Stimulated activated CD8-positive, alpha-beta memory T cell treated with anti-CD3 and anti-CD28 coated beads, Interleukin-12 subunit alpha, Interleukin-12 subunit beta, amount 100 ng/mL, for 4 hours (primary cell): Measurements from ENCODE around the gene MEX3C.

Source experiments
- DNase-seq: peaks from one replicate; pipeline ENCODE4 v3.0.0-alpha.2; 2020; ENCODE audit warnings: low read depth

Gene MEX3C

DNA sequence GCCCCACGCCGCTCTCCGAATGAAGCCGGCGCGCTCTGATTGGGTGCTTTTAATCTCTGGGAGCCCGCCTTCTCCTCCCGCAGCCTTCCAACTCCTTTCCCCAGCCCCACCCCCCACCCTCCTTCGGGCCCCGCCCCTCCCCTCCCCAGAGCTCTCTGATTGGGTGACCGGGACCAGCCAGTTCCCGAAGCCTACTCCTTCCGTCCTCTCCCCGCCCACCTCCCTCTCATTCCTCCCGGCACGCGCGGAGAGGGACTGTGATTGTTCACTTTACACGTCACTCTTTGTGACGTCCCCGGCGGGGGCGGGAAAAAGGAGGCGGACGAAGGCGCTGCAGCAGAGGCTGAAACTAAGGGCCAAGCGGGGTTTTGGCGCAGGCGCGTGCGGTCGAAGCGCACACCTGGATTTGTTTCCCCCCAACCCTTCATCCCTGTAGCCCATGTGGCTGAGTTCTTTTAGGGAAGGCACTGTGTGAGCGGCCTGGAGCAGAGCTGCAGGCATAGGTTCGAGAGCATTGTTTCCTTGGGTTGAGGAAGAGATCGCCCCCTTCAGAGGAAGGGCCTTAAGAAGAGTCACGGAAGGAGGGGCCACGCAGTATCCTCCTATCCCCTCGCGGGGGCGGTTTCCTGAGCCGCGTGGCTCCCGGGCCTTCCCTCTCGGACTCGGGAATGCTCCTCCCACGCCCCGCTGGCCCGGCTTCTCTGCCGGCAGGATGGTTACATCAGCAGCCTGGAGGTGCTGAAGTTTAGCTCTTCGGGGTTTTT lies at the start of gene MEX3C:
MEX3C (minus strand) TSS at position 21 of the 764 bp plus-strand sequence. CDS start 361 bp downstream, outside the sequence.
- peak; percentile 98 for DNase-seq

GRCh38 chr18:51241226-51241625 lies 43.7 kb upstream of the MEX3C start:
- DNase-seq = no peak

- DNase-seq = no peak
Measured at GRCh38 chr18:51236225-51236624, 38.7 kb upstream of the MEX3C start.

GRCh38 chr18:51235009-51235789 lies 37.7 kb upstream of the MEX3C start:
- no peak for DNase-seq

DNA sequence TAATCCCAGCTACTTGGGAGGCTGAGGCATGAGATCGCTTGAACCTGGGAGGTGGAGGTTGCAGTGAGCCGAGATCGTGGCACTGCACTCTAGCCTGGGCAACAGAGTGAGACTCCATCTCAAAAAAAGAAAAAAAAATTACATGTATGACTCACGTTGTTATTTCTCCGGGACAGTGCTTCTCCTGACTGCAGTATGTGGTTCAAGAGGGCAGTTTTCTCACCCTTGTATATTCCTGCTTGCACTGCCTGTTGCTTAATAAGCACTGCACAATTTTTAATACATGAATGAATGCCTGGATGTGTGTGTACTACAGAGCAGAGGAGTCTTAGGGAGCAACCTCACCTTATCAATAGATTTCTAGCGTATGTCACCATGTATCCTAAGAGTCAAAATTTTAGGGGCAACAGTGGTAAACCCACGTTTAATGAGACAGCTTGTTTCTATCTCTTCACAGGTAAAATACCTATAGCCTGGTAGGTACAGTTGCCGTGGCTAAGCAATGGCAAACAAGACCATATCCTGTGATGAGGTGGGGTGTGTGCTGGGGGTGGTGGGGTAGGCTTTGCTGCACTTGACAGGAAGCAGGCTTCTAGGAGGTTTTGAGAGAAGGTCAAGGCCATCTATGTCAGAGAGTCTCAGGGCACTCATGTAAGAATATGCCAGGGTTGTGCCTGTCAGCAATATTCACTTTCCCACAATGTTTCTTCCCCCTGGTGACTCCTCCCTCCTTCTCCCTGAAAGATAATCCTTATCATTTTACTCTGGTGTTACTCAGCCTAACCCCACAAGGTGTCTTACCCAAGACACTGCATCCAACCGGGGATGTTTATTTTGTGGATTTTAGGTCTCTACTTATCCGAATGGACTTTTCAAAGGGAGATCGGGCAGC lies 36.9 kb upstream of the MEX3C start:
- DNase-seq = no peak

DNA sequence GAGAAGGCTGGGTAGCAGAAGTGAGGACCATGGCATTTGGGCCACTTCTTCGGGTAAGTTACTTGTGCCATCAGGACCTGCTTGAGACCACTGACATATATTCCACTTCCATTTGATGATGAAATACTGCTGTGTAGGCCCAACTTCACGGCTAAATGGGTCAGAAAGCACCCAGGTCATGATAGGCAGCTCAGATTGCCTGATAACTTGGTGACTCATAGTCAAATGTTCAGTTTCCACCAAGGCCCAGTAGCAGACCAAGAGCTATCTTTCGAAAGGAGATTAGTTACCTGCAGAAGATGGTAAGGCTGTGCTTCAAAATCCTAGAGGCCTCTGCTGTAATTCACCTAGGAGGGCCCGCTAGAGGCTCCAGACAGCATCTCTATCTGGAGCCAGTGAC lies 31.8 kb upstream of the MEX3C start:
- no peak for DNase-seq

DNA sequence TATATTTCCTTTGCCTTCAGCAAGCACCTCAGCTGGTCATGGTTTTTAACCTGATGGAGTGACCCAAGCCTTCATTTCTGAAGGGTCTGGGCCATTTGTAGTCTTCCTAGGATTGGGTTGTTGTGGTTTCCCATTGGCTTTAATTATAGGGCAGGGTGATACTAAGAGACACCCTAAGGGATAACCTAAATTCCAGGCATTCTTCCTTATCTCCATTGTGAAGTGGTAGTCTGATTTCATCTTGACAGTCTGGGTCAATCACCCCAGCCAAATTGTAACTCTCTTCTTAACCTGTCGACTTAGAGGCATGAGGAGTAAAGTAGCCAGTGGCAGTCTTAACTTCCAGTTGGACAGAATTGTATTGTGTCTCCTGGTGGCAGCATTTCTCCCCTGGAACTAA lies 30.2 kb upstream of the MEX3C start:
- no peak for DNase-seq

DNA sequence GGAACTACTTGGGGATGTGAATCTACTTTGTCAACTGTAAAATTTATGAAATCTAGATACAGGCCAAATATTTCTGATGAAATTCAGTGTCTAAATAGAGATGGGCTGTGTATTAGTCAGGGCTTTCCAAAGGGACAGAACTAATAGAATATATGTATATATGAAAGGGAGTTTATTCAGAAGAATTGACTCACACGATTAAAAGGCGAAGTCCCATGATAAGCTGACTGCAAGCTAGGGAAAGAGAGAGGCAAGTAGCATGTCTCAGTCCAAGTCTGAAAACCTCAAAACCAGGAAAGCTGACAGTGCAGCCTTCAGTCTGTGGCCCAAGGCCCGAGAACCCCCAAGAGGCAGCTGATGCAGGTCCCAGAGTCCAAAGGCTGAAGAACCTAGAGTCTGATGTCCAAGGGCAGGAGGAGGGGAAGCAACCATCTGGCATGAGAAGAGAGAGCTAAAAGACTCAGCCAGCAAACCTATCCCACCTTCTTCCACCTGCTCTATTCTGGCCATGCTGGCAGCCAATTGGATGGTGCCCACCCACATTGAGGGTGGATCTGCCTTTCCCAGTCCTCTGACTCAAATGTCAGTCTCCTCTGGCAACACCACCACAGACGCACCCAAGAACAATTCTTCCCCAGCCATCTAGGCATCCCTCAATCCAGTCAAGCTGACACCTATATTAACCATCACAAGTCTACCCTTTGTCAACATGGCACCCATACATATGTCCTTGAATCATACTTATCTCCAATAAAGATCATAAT lies 29.3 kb upstream of the MEX3C start:
- DNase-seq = no peak

GRCh38 chr18:51226068-51226467 lies 28.6 kb upstream of the MEX3C start:
- DNase-seq = no peak

DNA sequence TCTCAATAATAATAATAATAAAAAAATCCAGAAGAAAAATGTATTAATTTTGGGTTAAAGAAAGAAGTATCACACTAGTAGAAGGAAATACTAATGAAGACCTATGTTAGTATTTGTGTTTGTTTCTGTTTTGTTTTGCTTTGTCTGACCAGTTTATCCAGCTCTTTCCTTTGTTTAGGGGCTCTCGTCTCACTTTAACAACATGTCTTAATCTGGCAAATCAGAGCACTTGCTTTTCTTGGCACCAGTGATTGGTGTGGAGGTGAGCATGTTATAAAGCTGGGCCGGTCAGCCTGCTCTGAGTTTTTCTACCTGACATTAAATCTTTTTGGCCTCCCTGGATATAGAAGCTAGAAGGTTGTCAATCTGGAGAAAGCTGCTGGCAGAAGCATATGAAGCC lies 15.1 kb upstream of the MEX3C start:
- no peak for DNase-seq

- DNase-seq = peak; percentile 24
Measured at GRCh38 chr18:51211552-51211951, 14.1 kb upstream of the MEX3C start.

DNA sequence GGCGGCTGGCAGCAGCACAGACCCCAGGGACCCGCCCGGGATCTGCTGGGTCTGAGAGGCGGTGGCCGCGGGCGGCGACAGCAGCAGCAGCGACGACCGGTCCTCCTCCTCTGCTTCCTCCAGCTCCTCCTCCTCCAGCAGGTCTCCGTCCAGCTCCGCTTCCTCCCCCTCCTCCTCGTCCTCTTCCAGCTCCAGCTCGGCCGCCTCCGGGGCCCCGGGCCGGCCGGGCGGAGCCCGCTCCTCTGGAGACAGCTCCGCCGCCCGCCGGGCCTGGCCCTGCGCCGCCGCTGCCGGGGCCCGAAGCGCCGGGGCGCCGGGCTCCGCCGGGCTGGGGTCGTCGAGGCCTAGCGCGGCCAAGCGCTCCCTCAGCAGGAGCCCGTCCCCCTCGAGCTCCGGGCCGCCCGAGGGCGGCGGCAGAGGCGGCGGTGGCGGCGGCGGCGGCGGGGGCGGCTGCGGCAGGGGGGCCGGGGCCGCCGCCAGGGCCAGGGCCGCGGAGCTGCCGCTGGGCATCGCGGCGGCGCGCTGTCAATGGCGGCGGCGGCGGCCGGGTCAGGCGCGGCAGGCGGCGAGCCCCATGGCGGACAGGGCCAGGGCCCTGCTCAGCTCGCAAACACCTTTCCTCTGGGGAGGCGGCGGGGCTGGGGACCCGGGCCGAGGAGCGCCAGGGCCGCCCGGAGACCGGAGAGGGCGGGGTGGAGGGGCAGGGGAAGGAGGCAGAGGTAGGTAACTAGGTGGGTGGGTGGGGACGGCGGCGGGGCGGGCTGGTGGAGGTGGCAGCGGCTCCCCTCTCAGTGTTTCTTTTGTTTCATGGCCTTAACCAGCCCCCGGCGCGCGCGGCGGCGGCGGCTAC lies 445 bp downstream of the MEX3C start:
- DNase-seq = peak; percentile 32

DNA sequence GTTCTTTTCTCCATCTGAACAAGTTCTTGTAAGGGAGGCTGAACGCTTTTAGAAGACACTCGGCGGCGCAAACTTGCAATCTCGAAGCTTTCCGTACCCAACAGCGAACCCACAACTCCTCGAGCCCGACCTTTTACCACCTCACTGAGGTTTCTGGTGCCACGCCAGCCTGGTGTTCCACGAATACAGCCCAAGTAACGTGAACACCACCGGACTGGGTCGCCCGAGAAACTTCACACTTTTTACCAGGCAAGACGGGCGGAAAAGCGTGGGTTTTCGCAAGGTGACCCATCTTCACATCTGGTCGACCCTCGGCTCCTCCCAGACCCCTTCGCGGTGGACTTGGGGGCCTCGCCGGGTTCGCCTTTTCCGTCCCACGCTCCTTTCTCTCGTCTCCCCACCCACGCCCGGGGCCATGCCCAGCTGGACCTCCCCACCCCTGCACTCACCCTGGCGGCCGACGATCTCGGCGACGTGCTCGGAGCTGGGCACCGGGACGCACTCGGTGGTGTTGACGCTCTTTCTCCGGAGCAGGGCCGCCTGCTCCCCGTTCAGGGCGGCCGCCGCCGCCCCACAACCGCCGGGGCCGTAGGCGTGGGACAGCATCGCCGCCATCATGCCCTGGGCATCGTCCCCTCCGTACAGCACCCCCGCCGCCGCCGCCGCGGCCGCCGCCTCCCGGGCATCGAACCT lies 1.2 kb downstream of the MEX3C start:
- DNase-seq = peak; percentile 47

- no peak for DNase-seq
Measured at GRCh38 chr18:51195451-51196117, 1.9 kb downstream of the MEX3C start.

- no peak for DNase-seq
Measured at GRCh38 chr18:51195086-51195450, 2.4 kb downstream of the MEX3C start.

DNA sequence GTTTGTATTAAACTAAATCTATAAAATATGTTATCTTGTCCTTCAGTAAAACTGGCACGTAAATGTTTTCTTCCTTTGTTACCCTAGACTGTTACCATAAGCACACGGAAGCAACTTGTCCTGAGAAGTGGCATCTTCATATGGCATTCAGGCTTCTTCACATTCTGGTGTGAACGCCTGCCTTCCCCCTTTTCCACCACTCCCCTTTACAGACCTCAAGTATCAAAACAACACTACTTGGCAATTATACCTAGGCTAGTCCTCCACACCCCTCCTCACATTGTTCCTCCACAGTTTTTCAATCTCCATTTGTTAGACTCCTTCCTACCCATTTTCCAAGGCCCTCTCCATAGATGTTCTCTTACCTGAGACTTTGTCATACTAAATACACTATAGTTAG lies 2.9 kb downstream of the MEX3C start:
- no peak for DNase-seq

- DNase-seq = no peak
Measured at GRCh38 chr18:51193621-51194287, 3.7 kb downstream of the MEX3C start.

DNA sequence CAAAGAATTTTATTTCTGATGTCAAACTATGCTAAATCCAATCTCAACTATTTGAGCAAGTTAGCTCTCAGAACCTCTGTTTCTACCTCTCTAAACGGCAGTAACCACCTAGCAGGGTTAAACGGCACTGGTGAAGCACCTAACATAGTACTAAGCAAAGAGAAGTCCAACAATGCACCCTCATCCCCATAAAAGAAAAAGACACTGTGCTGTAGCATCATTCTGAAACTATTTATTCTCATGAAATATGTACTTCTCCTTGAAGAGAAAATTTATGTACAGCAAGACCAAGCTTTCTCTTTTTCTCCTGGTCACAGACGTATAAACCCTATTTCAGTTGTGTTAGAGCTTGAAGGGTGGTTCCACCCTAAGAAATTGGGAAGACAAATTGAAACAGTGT lies 4.8 kb downstream of the MEX3C start:
- no peak for DNase-seq

GRCh38 chr18:51192026-51192425 lies 5.5 kb downstream of the MEX3C start:
- no peak for DNase-seq
